ENCODE data around the gene ANKK1. TPM values are rescaled to one million over a fixed set of nuclear protein-coding genes. Genes with fewer than 3 reads are reported as not detected.

Gene ANKK1
- total RNA-seq, 1 experiment from 2014 or later: 0.11 TPM

DNA sequence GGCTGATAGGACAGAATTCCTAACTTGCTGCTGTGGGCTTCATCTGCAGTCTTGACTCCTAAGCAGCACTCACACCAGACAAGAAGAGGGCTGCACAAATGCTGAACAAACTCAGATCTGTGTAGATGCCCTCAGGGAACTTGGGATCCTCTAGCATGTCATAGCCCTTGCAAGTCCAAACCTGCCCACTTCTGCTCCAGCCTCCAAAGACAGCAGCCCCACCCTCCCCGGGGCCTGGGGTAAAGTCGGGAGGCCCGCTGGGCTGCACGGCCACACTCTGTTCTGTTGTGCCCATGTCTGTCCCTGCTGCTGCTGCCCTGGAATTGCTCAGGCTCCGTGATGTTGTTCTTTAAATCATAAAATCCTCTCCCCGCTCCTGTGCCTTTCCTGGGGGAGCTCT lies 59.4 kb downstream of the ANKK1 start:
- CTCF ChIA-PET: no interaction called here
- no peaks in the 10 kb centered on the region for H3K27me3 Mint-ChIP-seq (ENCODE audit: insufficient read depth, unreplicated experiment)
- Histone ChIP-seq H3K4me3 (ENCODE audit: low read depth, low read length) (no peak overlapping the region), H3K4me1 (peaks cover 29% of the 10 kb centered on the region), H3K36me3 (ENCODE audit: control insufficient read depth, insufficient read depth, low read length) (no peaks in the 10 kb centered on the region), H3K27me3 (replicated peaks; ENCODE audit: control insufficient read depth, insufficient read depth, low read length) (no peaks in the 10 kb centered on the region), H3K9me3 (no peaks in the 10 kb centered on the region)
- no peaks in the 10 kb centered on the region for H3K9me3 Mint-ChIP-seq (ENCODE audit: unreplicated experiment)
- intact Hi-C loops (cut with micrococcal nuclease; ENCODE audit: unreplicated experiment): loop anchor here (2.0 kb wide), 1 partner anchor 78 kb away; no protein-coding TSS in a partner anchor
- no peak overlapping the region for H3K4me3 Mint-ChIP-seq (ENCODE audit: unreplicated experiment)
- POLR2A ChIA-PET: no interaction called here
- H3K27ac Mint-ChIP-seq (ENCODE audit: unreplicated experiment): no peak overlapping the region
- DNase-seq: peak; percentile 46 to 73
- peaks cover 22% of the 10 kb centered on the region for H3K4me1 Mint-ChIP-seq (ENCODE audit: low read depth, unreplicated experiment)
- no peaks in the 10 kb centered on the region for H3K36me3 Mint-ChIP-seq (ENCODE audit: insufficient read depth, unreplicated experiment)
- TF ChIP-seq, protein P1, sequence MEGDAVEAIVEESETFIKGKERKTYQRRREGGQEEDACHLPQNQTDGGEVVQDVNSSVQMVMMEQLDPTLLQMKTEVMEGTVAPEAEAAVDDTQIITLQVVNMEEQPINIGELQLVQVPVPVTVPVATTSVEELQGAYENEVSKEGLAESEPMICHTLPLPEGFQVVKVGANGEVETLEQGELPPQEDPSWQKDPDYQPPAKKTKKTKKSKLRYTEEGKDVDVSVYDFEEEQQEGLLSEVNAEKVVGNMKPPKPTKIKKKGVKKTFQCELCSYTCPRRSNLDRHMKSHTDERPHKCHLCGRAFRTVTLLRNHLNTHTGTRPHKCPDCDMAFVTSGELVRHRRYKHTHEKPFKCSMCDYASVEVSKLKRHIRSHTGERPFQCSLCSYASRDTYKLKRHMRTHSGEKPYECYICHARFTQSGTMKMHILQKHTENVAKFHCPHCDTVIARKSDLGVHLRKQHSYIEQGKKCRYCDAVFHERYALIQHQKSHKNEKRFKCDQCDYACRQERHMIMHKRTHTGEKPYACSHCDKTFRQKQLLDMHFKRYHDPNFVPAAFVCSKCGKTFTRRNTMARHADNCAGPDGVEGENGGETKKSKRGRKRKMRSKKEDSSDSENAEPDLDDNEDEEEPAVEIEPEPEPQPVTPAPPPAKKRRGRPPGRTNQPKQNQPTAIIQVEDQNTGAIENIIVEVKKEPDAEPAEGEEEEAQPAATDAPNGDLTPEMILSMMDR (IDR thresholded peaks at IDR 0.05; ENCODE audit: insufficient read depth in 1 of 2, low read depth in 1 of 2, low read length in 1 of 2, severe bottlenecking in 1 of 2, unreplicated experiment in 1 of 2): no peak
- BruUV-seq (replicated peaks): no TSS peak

DNA sequence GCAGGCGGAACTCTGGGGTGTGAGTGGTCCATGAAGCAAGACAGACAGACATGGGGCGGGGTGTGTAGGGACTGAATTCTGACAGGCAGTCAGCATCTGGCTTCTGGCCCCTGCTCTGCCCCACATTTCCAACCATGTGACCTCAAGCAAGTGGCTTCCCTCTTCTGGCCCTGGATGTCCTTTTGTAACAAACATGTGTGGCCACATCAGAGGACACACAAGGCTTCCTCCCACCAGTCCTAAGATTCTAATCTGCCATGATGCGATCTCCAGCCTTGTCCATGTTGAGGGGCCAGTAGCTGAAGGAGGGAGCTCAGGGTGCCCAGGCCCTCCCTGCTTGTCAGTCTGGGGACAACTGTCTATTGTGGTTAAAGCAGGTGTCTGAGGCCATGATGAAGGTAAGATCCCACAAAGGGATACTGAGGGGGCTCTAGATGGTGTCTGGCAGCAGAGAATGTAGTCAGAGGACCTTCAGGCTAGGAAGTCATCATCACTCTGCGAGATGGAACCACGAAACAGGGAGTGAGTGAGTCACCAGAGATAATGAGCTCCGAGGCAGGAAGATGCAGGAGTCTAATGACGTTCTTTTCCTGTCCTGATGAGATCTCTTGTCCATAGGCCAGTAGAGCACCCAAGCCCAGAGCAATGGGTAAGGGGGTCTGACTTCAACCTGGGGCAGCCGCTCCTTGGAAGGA lies 60.2 kb downstream of the ANKK1 start:
- ChIA-PET POLR2A (no interaction called here), CTCF (no interaction called here)
- peaks cover 22% of the 10 kb centered on the region for H3K4me1 Mint-ChIP-seq (ENCODE audit: low read depth, unreplicated experiment)
- Histone ChIP-seq H3K4me1 (peaks cover 29% of the 10 kb centered on the region), H3K27me3 (replicated peaks; ENCODE audit: control insufficient read depth, insufficient read depth, low read length) (no peaks in the 10 kb centered on the region), H3K9me3 (no peaks in the 10 kb centered on the region), H3K4me3 (ENCODE audit: low read depth, low read length) (no peak overlapping the region), H3K36me3 (ENCODE audit: control insufficient read depth, insufficient read depth, low read length) (no peaks in the 10 kb centered on the region)
- H3K9me3 Mint-ChIP-seq (ENCODE audit: unreplicated experiment): no peaks in the 10 kb centered on the region
- no TSS peak for BruUV-seq (replicated peaks)
- no peak for DNase-seq
- no peak overlapping the region for H3K4me3 Mint-ChIP-seq (ENCODE audit: unreplicated experiment)
- intact Hi-C loops (cut with micrococcal nuclease; ENCODE audit: unreplicated experiment): loop anchor here (2.0 kb wide), 1 partner anchor 77 kb away; no protein-coding TSS in a partner anchor
- no peaks in the 10 kb centered on the region for H3K27me3 Mint-ChIP-seq (ENCODE audit: insufficient read depth, unreplicated experiment)
- no peaks in the 10 kb centered on the region for H3K36me3 Mint-ChIP-seq (ENCODE audit: insufficient read depth, unreplicated experiment)
- TF ChIP-seq, protein P1 (IDR thresholded peaks at IDR 0.05; ENCODE audit: insufficient read depth in 1 of 2, low read depth in 1 of 2, low read length in 1 of 2, severe bottlenecking in 1 of 2, unreplicated experiment in 1 of 2): no peak
- H3K27ac Mint-ChIP-seq (ENCODE audit: unreplicated experiment): no peak overlapping the region

DNA sequence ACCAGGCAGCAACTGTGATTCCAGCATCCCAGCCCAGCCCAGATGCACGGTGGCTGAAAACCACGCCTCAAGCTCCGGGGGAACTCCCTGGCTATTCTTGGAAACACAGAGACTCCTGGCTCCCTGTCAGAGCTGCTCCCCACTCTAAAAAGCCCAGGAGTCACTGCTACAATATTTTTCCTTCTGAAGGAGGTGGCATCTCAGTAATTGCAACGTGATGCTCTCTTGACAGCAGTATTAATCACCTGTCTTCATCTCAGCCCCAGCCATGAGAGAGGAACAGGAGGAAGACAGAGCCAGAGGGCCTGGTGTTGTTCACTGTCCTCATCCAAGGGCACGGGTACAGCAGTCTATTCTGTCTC lies 60.7 kb downstream of the ANKK1 start:
- POLR2A ChIA-PET: no interaction called here
- TF ChIP-seq, protein P1 (IDR thresholded peaks at IDR 0.05; ENCODE audit: insufficient read depth in 1 of 2, low read depth in 1 of 2, low read length in 1 of 2, severe bottlenecking in 1 of 2, unreplicated experiment in 1 of 2): no peak
- peaks cover 22% of the 10 kb centered on the region for H3K4me1 Mint-ChIP-seq (ENCODE audit: low read depth, unreplicated experiment)
- no peak for DNase-seq
- H3K4me1 ChIP-seq: peaks cover 29% of the 10 kb centered on the region
- no peaks in the 10 kb centered on the region for H3K27me3 Mint-ChIP-seq (ENCODE audit: insufficient read depth, unreplicated experiment)
- no peaks in the 10 kb centered on the region for H3K36me3 ChIP-seq (ENCODE audit: control insufficient read depth, insufficient read depth, low read length)
- no peaks in the 10 kb centered on the region for H3K36me3 Mint-ChIP-seq (ENCODE audit: insufficient read depth, unreplicated experiment)
- H3K4me3 ChIP-seq (ENCODE audit: low read depth, low read length): no peak overlapping the region
- intact Hi-C loops (cut with micrococcal nuclease; ENCODE audit: unreplicated experiment): no loop called here
- peak overlapping the region; percentile 8 for H3K27ac Mint-ChIP-seq (ENCODE audit: unreplicated experiment)
- CTCF ChIA-PET: no interaction called here
- no peaks in the 10 kb centered on the region for H3K9me3 Mint-ChIP-seq (ENCODE audit: unreplicated experiment)
- no peaks in the 10 kb centered on the region for H3K9me3 ChIP-seq
- no peak overlapping the region for H3K4me3 Mint-ChIP-seq (ENCODE audit: unreplicated experiment)
- H3K27me3 ChIP-seq (replicated peaks; ENCODE audit: control insufficient read depth, insufficient read depth, low read length): no peaks in the 10 kb centered on the region
- no TSS peak for BruUV-seq (replicated peaks)
